HG03571 (cell line): ENCODE data around the gene TEKT3.

ENCODE experiments used
- ATAC-seq: cut with Tn5 transposase; IDR thresholded peaks from one replicate; pipeline ENCODE4 v1.9.1; 2021; ENCODE audit not compliant: unreplicated experiment

Gene TEKT3

GRCh38 chr17:15341385-15341849, at the start of gene TEKT3:
TEKT3 (minus strand) TSS chr17:15341597; CDS start chr17:15331585, 10,012 bp downstream.
- no peak for ATAC-seq

GRCh38 chr17:15388356-15389041, 47.1 kb upstream of the TEKT3 start:
- ATAC-seq: no peak

- ATAC-seq: no peak
These were observed 44.7 kb upstream of the TEKT3 start for GRCh38 chr17:15386083-15386482.

- no peak for ATAC-seq
These were observed 43.9 kb upstream of the TEKT3 start for GRCh38 chr17:15385305-15385704.

GRCh38 chr17:15384142-15384787, 42.9 kb upstream of the TEKT3 start:
- no peak for ATAC-seq

GRCh38 chr17:15382914-15383313, 41.5 kb upstream of the TEKT3 start:
- no peak for ATAC-seq

DNA sequence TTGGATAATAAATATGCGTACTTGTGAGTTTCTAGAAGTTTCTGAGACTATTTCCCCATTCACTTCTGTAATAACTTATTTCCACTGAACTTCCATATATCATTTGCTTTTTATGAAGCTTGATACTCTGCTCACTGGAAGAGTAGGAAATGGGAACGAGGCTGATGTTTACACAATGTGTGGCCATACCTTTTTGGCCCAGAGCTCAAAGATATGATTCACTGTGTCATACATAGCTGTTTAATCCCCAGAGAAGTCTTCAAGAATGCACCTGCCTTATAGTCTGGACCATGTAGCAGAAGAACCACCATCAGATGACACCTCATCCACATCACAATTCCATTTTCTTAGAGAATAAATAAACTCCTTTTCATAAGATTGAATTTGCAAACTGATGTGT, 40.3 kb upstream of the TEKT3 start:
- ATAC-seq: no peak

DNA sequence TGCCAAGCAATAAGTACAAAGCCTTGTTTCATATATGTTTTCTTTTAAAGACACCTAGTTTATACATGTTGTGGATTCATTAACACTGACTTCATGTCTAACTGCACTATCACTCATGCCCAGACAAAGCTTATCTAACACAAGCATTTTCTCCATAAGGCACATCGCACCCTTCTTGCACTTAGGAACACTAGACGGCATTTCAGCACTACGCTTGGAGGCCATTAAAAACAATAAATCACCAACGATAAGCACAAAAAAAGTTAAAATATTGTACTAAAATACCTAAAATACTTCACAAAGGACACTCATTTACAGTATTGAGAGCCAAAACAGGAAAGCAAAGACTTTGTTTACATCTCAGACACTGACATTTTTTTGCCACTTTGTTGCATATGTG, 39.0 kb upstream of the TEKT3 start:
- ATAC-seq: no peak

- ATAC-seq: no peak
These were observed 38.3 kb upstream of the TEKT3 start for GRCh38 chr17:15379659-15380058.

DNA sequence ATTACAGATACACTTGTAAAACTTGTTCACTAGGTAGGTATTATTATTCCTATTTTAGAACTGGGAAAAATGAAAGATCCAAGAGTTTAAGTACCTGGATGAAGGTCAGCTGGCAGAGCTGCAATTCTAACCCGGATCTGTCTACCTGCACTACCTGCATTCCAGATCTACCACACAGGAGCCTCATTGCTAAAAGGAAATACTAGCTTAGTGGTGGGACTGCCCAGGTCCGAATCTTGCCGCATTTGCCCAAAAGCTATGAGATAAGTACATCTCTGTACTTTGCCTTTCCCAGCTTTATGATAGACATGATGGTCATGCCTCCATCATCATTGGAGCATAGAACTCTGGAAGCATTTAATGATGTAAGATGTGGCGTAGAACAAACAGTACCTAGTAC, 36.8 kb upstream of the TEKT3 start:
- ATAC-seq: no peak

DNA sequence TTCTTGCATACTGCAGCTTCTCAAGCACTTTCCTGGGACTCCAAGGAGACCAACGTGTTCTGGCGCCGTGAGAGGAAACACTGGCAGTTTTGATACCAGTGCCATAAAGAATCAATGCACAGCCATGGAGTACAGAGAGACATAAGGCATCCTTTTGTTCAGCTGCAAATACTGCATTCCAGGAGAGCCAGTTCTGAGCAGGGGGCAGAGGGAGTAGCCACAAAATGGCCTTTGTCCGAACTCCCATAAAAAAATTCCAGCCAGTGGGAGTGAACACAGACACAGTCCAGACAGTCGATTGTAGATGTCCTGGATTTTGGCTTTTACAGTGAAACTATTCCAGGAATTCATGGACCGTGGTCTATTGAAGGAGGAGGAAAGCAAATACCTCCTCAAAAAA, 36.2 kb upstream of the TEKT3 start:
- no peak for ATAC-seq

- no peak for ATAC-seq
These were observed 35.8 kb upstream of the TEKT3 start for GRCh38 chr17:15377200-15377599.

- ATAC-seq: no peak
These were observed 30.2 kb upstream of the TEKT3 start for GRCh38 chr17:15371376-15372130.

- ATAC-seq: no peak
These were observed 27.2 kb upstream of the TEKT3 start for GRCh38 chr17:15368600-15368999.

DNA sequence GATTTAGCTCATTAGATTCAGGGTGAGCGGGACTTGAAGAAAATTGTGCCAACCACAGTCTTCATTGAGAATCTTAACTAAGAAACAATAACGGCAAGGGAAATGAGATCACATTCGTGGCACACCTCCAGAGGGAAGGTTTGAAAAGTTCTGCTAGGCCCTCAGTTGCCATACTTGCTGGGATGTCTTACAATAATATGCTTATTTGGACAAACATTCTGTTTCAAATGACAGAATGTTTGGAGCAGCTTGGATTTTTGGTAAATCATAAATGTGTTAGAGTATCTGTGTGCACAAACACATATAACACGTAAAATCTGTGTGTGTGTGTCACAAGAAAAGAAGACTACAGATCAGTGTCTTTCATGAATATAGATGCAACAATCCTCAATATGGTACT, 24.6 kb upstream of the TEKT3 start:
- ATAC-seq: no peak

GRCh38 chr17:15364615-15365014, 23.2 kb upstream of the TEKT3 start:
- no peak for ATAC-seq

DNA sequence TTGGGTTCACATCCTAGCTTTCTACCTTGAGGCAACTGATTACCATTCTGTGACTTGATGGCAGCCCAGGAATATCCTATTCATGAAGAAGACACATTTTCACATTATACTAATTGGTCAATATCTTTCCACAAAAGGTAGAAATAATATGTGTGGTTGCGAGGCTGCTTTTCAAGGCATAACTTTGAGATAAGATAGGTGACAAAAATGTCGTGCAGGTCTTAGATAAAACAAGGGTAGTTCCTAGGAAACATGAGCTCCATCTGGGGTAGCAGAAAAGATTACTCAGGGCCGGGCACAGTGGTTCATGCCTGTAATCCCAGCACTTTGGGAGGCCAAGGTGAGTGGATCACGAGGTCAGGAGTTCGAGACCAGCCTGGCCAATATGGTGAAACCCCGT, 22.3 kb upstream of the TEKT3 start:
- ATAC-seq: no peak

DNA sequence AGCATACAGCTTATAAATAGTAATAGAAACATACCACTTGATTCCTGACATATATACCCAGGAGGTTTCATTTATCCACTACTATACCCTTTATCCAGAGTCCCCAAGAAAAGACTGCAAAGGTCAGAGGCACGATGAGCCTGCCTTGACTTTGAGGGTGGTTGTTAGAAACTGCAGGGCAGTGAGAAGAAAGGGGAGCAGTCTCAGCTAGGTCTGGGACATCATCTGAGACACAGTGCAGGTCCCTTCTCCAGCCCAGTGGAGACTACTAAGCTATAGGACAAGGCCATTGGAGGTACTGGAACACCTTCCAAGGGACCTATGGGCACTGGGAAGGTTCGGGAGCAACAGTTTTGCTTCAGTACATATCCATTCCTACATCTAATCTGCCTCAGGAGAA, 20.2 kb upstream of the TEKT3 start:
- ATAC-seq: no peak

- no peak for ATAC-seq
These were observed 19.8 kb upstream of the TEKT3 start for GRCh38 chr17:15361151-15361550.

- no peak for ATAC-seq
These were observed 12.9 kb upstream of the TEKT3 start for GRCh38 chr17:15354256-15354655.

- ATAC-seq: no peak
These were observed 10.5 kb upstream of the TEKT3 start for GRCh38 chr17:15351925-15352324.

GRCh38 chr17:15351478-15351840, 10.1 kb upstream of the TEKT3 start:
- ATAC-seq: no peak
